Kasumi-1 (cell line): ENCODE measurements around the gene ABCC11.

Experiments
- DNase-seq, 2 experiments: peaks; one replicate each; lab custom pipeline; 2025; lab: John Stamatoyannopoulos, UW

The ABCC11 gene

DNA sequence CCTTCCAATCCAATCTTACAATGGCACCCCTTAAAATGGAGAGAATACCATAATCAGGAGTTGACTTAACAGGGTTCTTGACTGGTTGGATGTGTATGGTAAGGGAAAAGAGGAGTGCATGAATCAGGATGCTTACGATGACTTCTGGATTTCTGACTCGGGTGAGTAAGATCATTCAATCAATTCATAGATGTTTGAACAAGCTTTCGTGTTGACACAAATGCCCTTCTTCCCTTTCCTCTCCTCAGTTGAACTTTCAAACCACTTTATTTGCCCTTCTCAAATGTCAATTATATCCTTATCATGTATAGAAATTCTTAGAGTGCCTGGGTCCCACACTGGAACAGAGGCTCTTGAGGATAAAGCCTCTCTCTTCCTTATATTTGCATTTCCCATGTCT is 117.4 kb downstream of the ABCC11 start:
- no peak for DNase-seq

DNA sequence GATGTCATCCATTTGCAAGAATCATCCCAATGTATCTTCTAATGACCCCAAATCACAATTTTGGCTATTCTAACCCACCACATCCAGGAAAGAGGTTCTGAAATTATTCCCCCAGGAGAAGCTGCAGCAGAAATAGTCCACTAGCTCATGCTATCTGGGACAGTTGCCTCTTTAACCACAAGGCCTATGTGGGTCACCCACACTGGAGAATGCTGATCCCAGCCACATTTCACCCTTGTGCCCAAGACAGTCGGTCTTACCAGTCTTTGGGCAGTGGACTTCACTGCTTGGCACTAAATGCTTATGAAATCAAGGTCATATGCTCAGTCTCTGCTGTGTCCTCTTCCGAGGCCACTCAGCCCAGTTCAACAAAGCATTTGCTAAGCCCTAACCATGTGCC is 118.6 kb downstream of the ABCC11 start:
- no peak for DNase-seq

DNA sequence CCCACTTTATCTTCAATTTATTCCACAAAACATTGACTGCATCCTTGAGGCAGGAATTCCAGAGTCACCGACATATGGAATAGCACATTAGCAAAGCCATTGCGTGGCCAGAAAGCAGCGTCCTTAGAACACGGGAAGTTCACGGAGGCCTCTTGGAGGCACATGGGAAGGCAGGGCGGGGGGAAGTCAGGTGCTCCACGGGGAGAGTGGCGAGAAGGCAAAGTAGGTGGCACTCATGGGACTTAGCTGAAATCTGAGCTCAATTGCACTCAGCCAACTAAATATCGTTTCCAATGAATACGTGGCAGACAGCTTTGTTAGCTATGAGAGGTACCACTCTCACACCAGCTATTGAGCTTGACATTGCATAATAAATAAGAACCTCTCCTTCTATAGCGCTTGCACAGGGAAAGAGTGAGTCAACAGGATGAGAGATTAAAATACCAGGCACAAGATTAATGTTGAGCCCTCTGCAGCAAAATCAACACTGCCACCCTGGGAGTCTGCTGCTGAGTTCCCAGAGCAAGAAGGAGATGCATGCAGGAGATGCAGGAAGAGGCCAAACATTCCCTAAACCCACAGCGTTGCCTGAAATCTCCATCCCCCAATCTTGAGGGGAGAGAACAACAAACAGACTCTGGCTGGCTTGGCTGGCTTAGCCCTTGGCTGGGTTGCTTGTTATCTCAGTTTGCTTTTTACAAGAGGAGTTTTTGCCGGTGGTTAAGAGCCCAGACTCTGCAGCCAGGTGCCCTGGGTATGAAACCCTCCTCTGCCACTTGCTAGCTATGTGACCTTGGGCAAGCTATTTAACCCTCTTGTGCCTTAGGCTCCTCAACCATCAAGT is 120.3 kb downstream of the ABCC11 start:
- no peak for DNase-seq

DNA sequence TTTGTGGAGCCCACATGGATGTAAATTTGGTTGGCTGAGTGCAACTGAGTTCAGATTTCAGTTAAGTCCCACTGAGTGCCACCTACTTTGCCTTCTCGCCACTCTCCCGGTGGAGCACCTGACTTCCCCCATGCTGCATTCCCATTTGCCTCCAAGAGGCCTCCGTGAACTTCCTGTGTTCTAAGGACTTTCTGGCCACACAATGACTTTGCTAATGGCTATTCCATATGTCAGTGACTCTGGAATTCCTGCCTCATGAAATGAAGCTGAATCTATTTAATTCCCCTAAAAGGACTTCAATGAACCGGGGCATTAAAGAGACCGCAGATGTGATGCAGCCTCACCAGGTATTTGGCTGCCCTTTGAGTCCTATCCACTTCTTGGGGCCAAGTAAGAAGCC is 121.5 kb downstream of the ABCC11 start:
- no peak for DNase-seq

DNA sequence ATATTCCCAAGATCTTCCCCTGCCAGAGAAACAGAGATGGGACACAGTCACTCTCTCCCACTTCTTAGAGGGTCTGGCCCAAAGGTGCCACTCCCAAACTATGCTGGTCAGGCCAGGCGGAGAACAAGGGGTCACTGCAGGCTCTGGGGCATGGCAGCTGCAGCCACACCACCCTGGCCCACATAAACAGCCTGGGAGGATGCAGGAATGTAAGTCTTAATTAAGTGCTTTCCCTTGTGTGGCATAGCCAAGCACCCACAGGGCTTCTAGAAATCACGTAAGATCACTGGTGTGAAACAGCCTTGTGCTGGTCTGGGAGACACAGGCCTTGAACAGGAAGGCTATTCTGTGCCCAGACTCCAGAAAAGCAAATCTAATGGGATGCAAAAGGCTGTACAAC is 123.1 kb downstream of the ABCC11 start:
- DNase-seq = no peak

DNA sequence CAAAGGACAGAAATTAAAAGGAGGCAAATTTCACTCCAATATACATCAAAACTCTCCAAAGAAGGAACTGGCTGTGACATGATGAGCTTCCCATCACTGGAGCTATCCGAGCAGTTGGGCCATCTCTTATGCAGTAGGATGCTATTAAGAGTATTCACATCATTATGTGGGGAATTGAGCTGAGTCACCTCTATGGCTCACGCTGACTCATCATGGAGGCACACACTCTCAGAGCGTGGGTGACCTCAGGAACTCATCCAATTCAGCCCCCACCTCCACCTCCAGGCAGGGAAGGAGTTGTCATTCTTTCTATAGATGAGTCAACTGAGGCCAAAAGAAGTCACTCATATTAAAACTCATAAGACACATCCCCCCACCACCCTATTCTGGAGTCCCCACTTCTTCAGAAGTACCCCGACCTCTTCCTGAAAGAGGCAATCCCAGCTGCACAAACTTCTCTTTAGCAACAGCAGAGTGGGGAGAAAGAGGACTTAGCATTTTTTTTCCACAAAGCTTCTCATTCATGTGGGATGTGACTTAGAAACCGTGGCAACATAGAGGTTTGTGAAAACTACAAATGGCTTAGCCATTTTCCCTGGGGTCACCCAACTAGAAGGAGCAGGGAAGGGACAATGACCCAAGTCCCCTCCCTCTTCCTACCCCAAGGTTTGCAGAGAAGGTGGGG is 124.1 kb downstream of the ABCC11 start:
- DNase-seq = no peak

DNA sequence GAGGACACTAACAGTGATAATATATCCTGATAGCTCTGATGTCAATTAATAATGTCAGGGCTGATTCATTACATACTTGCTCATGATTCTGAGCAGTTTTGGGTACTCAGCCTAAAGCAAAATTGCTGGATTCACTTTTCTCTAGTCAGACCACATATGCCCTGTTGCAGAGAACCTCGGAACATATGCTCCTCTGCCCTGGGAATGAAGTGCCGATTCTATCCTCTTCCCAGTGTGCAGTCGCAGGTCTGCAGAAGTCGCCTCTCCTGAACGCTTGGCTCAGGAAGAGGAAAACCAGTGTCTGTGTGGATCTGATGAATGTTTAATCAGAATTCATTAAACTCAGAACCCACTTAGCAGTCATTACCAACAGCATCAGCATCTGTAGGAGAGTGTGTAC is 126.1 kb downstream of the ABCC11 start:
- no peak for DNase-seq

DNA sequence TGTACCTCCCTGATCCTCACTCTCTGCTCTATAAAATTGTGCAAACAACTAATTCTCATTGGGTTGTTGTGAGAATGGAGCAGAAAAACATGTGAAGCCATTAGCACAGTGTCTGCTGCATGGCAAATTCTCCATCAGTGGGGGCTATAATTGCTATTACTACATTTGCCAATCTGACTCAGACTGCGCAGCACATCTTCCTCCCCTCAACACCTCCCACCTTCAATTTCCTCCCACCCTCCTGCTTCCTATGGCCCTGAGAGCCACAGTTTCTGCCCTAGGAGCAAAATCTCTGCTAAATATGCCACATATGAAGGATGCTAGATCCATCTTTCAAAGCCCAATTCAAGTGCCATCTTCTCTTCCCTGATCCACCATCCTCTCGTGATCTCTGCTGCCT is 128.5 kb downstream of the ABCC11 start:
- no peak for DNase-seq

DNA sequence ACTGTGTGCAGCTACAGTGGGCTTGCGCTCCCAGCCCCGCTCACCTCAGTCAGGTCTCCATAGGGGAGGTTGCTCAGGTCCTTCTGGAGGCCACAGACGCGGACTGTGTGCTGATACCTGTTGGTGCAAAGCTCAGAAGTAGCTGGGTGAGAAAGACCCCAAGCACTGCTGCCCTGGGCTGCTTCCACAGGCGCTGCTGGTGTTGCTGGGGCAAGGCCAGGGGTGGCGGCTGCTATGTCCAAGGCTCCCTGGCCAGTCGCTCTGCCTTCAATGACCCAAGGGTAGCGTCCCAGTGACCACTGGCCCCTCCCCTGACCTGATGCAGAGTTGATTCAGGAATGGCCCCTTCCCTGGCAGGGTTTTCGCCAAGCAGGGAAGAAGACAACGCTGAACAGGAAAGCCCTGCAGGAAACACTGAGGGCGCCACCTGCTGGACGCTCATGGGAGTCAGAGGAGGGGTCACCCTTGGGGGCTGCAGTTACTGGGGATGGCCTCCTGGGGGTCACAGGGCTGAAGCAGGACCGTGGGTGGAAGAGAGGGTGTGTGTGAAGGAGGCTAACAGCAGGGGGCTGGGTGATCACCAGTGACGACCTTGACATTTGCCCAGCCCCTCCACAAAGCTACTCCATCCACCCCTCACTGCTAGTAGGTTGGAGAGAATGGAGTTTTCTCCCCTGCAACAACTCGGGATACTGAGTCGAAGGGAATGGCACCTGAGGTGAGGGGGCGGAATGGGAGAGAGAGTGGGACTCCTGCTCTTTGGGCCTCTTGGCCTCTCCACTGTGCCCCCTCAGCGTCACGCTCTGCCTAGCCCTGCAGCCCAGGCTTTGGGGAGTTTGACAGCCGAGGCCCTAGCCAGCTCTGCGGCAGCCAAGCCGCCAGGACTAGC is 129.9 kb downstream of the ABCC11 start:
- peak; percentile 56 to 60 for DNase-seq
